ENCODE measurements around the gene COMMD2. TPM values are rescaled to one million over a fixed set of nuclear protein-coding genes. Genes with fewer than 3 reads are reported as not detected.

COMMD2 gene
- total RNA-seq, 1 donor from 2014 or later, result 60.8 TPM

- no peak for TF ChIP-seq CTCF (IDR thresholded peaks at IDR 0.05; ENCODE audit: unreplicated experiment)
- Mint-ChIP-seq H3K27me3 (no peaks in the 10 kb centered on the region), H3K4me1 (ENCODE audit: low read depth) (peaks cover 4% of the 10 kb centered on the region), H3K9me3 (ENCODE audit: low read depth) (peaks cover 17% of the 10 kb centered on the region), H3K27ac (no peak overlapping the region), H3K36me3 (ENCODE audit: insufficient read depth) (no peaks in the 10 kb centered on the region), H3K4me3 (ENCODE audit: low read depth) (no peak overlapping the region)
- no peak for DNase-seq (ENCODE audit: low spot score, unreplicated experiment)
These were observed 31.4 kb downstream of the COMMD2 start for GRCh38 chr3:149720918-149721317.

GRCh38 chr3:149717391-149718056 is 34.8 kb downstream of the COMMD2 start:
- Mint-ChIP-seq H3K9me3 (ENCODE audit: low read depth) (peaks cover 17% of the 10 kb centered on the region), H3K36me3 (ENCODE audit: insufficient read depth) (no peaks in the 10 kb centered on the region)

GRCh38 chr3:149716984-149717383 is 35.3 kb downstream of the COMMD2 start:
- peaks cover 17% of the 10 kb centered on the region for H3K9me3 Mint-ChIP-seq (ENCODE audit: low read depth)
- no peak overlapping the region for H3K27ac Mint-ChIP-seq
- no peak overlapping the region for H3K4me3 Mint-ChIP-seq (ENCODE audit: low read depth)
- TF ChIP-seq CTCF (IDR thresholded peaks at IDR 0.05; ENCODE audit: unreplicated experiment), result no peak
- H3K36me3 Mint-ChIP-seq (ENCODE audit: insufficient read depth), result no peaks in the 10 kb centered on the region
- H3K4me1 Mint-ChIP-seq (ENCODE audit: low read depth), result peaks cover 4% of the 10 kb centered on the region
- no peaks in the 10 kb centered on the region for H3K27me3 Mint-ChIP-seq
- no peak for DNase-seq (ENCODE audit: low spot score, unreplicated experiment)

More at GRCh38 chr3:149717391-149718056, 34.8 kb downstream of the COMMD2 start:
- no peak overlapping the region for H3K4me3 Mint-ChIP-seq (ENCODE audit: low read depth)
- DNase-seq (ENCODE audit: low spot score, unreplicated experiment), result peak; percentile 12
- H3K27me3 Mint-ChIP-seq, result no peaks in the 10 kb centered on the region
- peak; percentile 79 for TF ChIP-seq CTCF (IDR thresholded peaks at IDR 0.05; ENCODE audit: unreplicated experiment)
- H3K27ac Mint-ChIP-seq, result no peak overlapping the region
- H3K4me1 Mint-ChIP-seq (ENCODE audit: low read depth), result peaks cover 4% of the 10 kb centered on the region

GRCh38 chr3:149715247-149715646 is 37.0 kb downstream of the COMMD2 start:
- Mint-ChIP-seq H3K4me1 (ENCODE audit: low read depth) (peaks cover 4% of the 10 kb centered on the region), H3K27me3 (no peaks in the 10 kb centered on the region), H3K36me3 (ENCODE audit: insufficient read depth) (no peaks in the 10 kb centered on the region), H3K4me3 (ENCODE audit: low read depth) (no peak overlapping the region), H3K9me3 (ENCODE audit: low read depth) (peaks cover 7% of the 10 kb centered on the region), H3K27ac (no peak overlapping the region)
- DNase-seq (ENCODE audit: low spot score, unreplicated experiment), result no peak
- TF ChIP-seq CTCF (IDR thresholded peaks at IDR 0.05; ENCODE audit: unreplicated experiment), result no peak

- no peak for TF ChIP-seq CTCF (IDR thresholded peaks at IDR 0.05; ENCODE audit: unreplicated experiment)
- Mint-ChIP-seq H3K4me3 (ENCODE audit: low read depth) (no peak overlapping the region), H3K27ac (no peak overlapping the region), H3K4me1 (ENCODE audit: low read depth) (peaks cover 4% of the 10 kb centered on the region), H3K36me3 (ENCODE audit: insufficient read depth) (no peaks in the 10 kb centered on the region), H3K27me3 (no peaks in the 10 kb centered on the region), H3K9me3 (ENCODE audit: low read depth) (no peaks in the 10 kb centered on the region)
- no peak for DNase-seq (ENCODE audit: low spot score, unreplicated experiment)
These were observed 38.3 kb downstream of the COMMD2 start for GRCh38 chr3:149713730-149714654.

All from progenitor cell of endocrine pancreas (in vitro differentiated cells).